Measurements from ENCODE around the gene ATP1A3. TPM values are rescaled to one million over a fixed set of nuclear protein-coding genes. Genes with fewer than 3 reads are reported as not detected.

ATP1A3 gene
- total and polyA plus RNA-seq, 2 of the 13 experiments (the other 11 are each of a cell fraction or from before 2014, with no cell fraction given) = 0.01 to 0.04 TPM

DNA sequence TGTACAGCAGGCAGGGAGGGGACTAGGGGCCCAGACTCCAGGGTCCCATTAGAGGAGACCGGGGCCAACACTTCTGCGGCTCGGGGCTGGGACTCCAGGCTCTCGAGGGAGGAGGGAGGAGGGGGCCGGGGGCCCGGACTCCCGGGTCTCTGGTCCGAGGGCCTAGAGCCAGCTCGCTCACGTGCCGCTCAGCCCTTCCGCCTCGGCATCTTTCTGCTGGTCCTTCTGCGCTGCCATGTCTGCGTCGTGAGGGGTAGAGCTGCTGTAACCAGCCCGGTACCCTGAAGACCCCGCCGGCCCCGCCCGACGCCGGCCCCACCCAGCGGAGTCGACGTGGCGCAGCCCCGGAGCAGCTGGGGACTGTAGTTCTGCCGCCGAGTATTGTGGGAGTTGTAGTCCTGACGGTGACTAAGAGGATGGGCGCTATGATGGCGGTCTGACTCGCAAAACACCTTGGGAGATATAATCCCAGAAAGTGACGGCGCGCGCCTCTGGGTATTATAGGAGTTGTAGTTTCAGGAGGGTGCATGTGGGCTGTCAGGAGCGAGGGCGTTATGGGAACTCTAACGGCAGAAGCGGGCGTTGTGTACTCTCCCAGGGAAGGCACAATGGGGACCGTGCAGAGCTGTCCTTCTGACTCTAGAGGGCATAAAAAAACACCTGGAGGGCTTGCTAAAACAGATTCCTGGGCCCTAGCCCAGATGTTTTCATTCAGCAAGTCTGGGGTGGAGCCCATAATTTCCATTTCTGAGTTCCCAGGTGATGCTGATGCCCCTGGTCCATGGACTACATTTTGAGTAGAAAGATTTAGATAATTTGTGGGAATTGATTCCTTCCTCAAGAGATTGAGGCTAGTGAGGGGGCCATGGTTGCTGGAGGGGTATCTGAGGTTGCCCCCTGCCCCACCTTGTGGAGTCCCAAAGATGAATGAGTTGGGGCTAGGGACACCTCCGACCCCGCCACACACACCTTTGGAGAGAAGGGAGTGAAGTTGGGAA is 34.7 kb downstream of the ATP1A3 start, which contains the start of gene RABAC1 (continued):
- TF ChIP-seq MTA3 (CRISPR knock-in tag; IDR thresholded peaks at IDR 0.05) = no peak
- TF ChIP-seq ZNF326 (CRISPR knock-in tag; IDR thresholded peaks at IDR 0.05; ENCODE audit: borderline replicate concordance) = no peak
- no peak for TF ChIP-seq ZNF788 (CRISPR knock-in tag; IDR thresholded peaks at IDR 0.05; ENCODE audit: borderline replicate concordance)
- TF ChIP-seq, protein P1, sequence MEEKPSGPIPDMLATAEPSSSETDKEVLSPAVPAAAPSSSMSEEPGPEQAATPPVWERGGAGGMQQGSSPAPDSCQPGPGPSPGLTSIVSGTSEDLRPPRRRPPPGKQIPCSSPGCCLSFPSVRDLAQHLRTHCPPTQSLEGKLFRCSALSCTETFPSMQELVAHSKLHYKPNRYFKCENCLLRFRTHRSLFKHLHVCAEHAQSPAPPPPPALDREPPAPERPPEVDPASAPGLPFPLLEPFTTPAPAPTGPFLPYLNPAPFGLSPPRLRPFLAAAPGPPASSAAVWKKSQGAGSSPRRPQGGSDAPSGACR (CRISPR knock-in tag; IDR thresholded peaks at IDR 0.05) = no peak
- no peak for TF ChIP-seq ZKSCAN5 (CRISPR knock-in tag; IDR thresholded peaks at IDR 0.05)
- no peak for TF ChIP-seq ISL2 (CRISPR knock-in tag; IDR thresholded peaks at IDR 0.05)
- no peak; the same call in 1 of the 2 replicates for TF ChIP-seq KDM5B (CRISPR knock-in tag; IDR thresholded peaks at IDR 0.05; ENCODE audit: borderline replicate concordance)
- peak; percentile 96 for TF ChIP-seq CREM (IDR thresholded peaks at IDR 0.05)
- 0 out of 2 replicates have a peak, but pooled peaks have one; percentile 23 for TF ChIP-seq CREM (CRISPR knock-in tag; IDR thresholded peaks at IDR 0.05)
- TF ChIP-seq, protein P2, sequence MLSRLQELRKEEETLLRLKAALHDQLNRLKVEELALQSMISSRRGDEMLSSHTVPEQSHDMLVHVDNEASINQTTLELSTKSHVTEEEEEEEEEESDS (CRISPR knock-in tag; IDR thresholded peaks at IDR 0.05; ENCODE audit: borderline replicate concordance) = no peak
- no peak for TF ChIP-seq NCOA2 (CRISPR knock-in tag; IDR thresholded peaks at IDR 0.05)
- TF ChIP-seq, protein P3, sequence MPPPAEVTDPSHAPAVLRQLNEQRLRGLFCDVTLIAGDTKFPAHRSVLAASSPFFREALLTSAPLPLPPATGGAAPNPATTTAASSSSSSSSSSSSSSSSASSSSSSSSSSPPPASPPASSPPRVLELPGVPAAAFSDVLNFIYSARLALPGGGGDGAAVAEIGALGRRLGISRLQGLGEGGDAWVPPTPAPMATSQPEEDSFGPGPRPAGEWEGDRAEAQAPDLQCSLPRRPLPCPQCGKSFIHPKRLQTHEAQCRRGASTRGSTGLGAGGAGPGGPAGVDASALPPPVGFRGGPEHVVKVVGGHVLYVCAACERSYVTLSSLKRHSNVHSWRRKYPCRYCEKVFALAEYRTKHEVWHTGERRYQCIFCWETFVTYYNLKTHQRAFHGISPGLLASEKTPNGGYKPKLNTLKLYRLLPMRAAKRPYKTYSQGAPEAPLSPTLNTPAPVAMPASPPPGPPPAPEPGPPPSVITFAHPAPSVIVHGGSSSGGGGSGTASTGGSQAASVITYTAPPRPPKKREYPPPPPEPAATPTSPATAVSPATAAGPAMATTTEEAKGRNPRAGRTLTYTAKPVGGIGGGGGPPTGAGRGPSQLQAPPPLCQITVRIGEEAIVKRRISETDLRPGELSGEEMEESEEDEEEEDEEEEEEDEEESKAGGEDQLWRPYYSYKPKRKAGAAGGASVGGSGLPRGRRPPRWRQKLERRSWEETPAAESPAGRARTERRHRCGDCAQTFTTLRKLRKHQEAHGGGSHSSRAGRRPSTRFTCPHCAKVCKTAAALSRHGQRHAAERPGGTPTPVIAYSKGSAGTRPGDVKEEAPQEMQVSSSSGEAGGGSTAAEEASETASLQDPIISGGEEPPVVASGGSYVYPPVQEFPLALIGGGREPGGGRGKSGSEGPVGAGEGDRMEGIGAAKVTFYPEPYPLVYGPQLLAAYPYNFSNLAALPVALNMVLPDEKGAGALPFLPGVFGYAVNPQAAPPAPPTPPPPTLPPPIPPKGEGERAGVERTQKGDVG (CRISPR knock-in tag; IDR thresholded peaks at IDR 0.05; ENCODE audit: borderline replicate concordance) = no peak
- no peak for TF ChIP-seq KLF9 (CRISPR knock-in tag; IDR thresholded peaks at IDR 0.05; ENCODE audit: low read depth)
- TF ChIP-seq, protein P4, sequence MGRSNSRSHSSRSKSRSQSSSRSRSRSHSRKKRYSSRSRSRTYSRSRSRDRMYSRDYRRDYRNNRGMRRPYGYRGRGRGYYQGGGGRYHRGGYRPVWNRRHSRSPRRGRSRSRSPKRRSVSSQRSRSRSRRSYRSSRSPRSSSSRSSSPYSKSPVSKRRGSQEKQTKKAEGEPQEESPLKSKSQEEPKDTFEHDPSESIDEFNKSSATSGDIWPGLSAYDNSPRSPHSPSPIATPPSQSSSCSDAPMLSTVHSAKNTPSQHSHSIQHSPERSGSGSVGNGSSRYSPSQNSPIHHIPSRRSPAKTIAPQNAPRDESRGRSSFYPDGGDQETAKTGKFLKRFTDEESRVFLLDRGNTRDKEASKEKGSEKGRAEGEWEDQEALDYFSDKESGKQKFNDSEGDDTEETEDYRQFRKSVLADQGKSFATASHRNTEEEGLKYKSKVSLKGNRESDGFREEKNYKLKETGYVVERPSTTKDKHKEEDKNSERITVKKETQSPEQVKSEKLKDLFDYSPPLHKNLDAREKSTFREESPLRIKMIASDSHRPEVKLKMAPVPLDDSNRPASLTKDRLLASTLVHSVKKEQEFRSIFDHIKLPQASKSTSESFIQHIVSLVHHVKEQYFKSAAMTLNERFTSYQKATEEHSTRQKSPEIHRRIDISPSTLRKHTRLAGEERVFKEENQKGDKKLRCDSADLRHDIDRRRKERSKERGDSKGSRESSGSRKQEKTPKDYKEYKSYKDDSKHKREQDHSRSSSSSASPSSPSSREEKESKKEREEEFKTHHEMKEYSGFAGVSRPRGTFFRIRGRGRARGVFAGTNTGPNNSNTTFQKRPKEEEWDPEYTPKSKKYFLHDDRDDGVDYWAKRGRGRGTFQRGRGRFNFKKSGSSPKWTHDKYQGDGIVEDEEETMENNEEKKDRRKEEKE (IDR thresholded peaks at IDR 0.05) = no peak
- TF ChIP-seq, protein P5, sequence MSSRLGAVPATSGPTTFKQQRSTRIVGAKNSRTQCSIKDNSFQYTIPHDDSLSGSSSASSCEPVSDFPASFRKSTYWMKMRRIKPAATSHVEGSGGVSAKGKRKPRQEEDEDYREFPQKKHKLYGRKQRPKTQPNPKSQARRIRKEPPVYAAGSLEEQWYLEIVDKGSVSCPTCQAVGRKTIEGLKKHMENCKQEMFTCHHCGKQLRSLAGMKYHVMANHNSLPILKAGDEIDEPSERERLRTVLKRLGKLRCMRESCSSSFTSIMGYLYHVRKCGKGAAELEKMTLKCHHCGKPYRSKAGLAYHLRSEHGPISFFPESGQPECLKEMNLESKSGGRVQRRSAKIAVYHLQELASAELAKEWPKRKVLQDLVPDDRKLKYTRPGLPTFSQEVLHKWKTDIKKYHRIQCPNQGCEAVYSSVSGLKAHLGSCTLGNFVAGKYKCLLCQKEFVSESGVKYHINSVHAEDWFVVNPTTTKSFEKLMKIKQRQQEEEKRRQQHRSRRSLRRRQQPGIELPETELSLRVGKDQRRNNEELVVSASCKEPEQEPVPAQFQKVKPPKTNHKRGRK (CRISPR knock-in tag; IDR thresholded peaks at IDR 0.05) = no peak
- no peak for TF ChIP-seq CCDC6 (CRISPR knock-in tag; IDR thresholded peaks at IDR 0.05)
- TF ChIP-seq ZNF354B (CRISPR knock-in tag; IDR thresholded peaks at IDR 0.05) = no peak
- peak; percentile 4 for TF ChIP-seq AGO2 (optimal IDR thresholded peaks at IDR 0.05; ENCODE audit: low read depth, low read length)
- TF ChIP-seq EHMT2 (IDR thresholded peaks at IDR 0.05; ENCODE audit: borderline replicate concordance, low read depth, low read length) = no peak
- TF ChIP-seq DR1 (CRISPR knock-in tag; IDR thresholded peaks at IDR 0.05) = no peak
- TF ChIP-seq ZNF83 (CRISPR knock-in tag; IDR thresholded peaks at IDR 0.05; ENCODE audit: borderline replicate concordance) = no peak

All from HepG2 (cell line).